ENCODE measurements around the gene TIMM10B. TPM values are rescaled to one million over a fixed set of nuclear protein-coding genes. Genes with fewer than 3 reads are reported as not detected.
A peak's percentile ranks its signal among the peaks of the same experiment; 100 is the strongest.

The TIMM10B gene
- total and polyA plus RNA-seq, 9 of the 15 experiments (the other 6 are each of a cell fraction or from before 2014, with no cell fraction given) = 43.2 to 163 (median 57.0) TPM

DNA sequence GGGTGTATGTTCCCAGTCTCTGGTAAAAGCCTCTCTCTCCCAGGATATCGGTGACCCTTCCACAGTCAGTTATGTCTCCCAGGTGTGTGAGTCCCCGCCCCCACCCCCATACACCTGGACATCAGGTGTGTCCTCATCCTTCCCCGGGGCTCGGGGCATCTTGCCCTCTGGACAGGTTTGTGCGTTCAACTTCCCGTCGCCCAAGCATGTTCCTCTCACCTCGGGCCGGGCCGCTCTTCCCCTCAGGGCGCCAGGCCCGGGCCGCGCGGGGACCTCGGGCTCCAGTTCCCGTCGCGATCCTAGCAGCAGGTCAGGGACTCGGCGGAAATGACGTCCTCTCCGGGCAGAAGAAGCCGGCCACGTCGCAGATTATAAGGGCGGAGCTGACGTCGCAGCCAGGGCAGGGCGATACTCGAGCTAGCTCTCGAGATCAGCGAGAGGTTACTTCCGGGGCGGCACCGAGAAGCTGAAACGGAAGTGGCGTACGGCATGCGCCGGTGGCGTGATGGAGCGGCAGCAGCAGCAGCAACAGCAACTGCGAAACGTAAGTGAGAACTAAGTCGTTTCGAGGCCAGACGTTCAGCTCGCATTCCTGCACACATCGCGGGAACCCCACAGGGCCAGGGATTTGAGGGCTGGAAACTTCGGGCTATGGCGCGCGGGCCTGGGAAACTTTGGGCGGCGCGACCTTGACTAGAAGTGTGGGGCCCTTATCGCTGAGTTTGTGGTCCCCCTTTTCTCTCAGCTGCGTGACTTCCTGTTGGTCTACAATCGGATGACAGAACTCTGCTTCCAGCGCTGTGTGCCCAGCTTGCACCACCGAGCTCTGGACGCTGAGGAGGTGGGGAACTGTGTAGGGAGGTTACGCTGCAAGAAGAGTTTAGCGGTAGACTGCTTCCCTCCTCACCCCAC, at the start of gene TIMM10B, which contains the start of gene ARFIP2 (continued):
- TF ChIP-seq PREB (CRISPR knock-in tag; IDR thresholded peaks at IDR 0.05) (no peak), PRMT5 (CRISPR knock-in tag; IDR thresholded peaks at IDR 0.05) (no peak; the same call in 1 of the 2 replicates), HNRNPUL1 (IDR thresholded peaks at IDR 0.05; ENCODE audit: low read length) (no peak), RHOXF2B (CRISPR knock-in tag; conservative IDR thresholded peaks at IDR 0.05) (no peak), SRF (CRISPR knock-in tag; IDR thresholded peaks at IDR 0.05) (peak in 1 of 2 experiments; percentile 67; a peak in 1 of 4 replicates), NRF1 (conservative IDR thresholded peaks at IDR 0.05 in 1 of 2, IDR thresholded peaks at IDR 0.05 in 1 of 2) (peak; percentile 88 to 91), RBM15 (IDR thresholded peaks at IDR 0.05; ENCODE audit: insufficient read depth, low read length) (no peak), ZNF668 (CRISPR knock-in tag; IDR thresholded peaks at IDR 0.05) (no peak), MAFG (tag; conservative IDR thresholded peaks at IDR 0.05) (no peak), NFYB (IDR thresholded peaks at IDR 0.05; ENCODE audit: extremely low read depth, insufficient read length) (no peak), CBX5 (IDR thresholded peaks at IDR 0.05; ENCODE audit: borderline replicate concordance, low read depth) (no peak), SRSF1 (IDR thresholded peaks at IDR 0.05; ENCODE audit: low read depth, low read length) (no peak), ZBTB9 (CRISPR knock-in tag; IDR thresholded peaks at IDR 0.05) (no peak)
- TF ChIP-seq, protein P1, sequence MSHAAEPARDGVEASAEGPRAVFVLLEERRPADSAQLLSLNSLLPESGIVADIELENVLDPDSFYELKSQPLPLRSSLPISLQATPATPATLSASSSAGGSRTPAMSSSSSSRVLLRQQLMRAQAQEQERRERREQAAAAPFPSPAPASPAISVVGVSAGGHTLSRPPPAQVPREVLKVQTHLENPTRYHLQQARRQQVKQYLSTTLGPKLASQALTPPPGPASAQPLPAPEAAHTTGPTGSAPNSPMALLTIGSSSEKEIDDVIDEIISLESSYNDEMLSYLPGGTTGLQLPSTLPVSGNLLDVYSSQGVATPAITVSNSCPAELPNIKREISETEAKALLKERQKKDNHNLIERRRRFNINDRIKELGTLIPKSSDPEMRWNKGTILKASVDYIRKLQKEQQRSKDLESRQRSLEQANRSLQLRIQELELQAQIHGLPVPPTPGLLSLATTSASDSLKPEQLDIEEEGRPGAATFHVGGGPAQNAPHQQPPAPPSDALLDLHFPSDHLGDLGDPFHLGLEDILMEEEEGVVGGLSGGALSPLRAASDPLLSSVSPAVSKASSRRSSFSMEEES (CRISPR knock-in tag; IDR thresholded peaks at IDR 0.05) = no peak
- TF ChIP-seq, protein P2, sequence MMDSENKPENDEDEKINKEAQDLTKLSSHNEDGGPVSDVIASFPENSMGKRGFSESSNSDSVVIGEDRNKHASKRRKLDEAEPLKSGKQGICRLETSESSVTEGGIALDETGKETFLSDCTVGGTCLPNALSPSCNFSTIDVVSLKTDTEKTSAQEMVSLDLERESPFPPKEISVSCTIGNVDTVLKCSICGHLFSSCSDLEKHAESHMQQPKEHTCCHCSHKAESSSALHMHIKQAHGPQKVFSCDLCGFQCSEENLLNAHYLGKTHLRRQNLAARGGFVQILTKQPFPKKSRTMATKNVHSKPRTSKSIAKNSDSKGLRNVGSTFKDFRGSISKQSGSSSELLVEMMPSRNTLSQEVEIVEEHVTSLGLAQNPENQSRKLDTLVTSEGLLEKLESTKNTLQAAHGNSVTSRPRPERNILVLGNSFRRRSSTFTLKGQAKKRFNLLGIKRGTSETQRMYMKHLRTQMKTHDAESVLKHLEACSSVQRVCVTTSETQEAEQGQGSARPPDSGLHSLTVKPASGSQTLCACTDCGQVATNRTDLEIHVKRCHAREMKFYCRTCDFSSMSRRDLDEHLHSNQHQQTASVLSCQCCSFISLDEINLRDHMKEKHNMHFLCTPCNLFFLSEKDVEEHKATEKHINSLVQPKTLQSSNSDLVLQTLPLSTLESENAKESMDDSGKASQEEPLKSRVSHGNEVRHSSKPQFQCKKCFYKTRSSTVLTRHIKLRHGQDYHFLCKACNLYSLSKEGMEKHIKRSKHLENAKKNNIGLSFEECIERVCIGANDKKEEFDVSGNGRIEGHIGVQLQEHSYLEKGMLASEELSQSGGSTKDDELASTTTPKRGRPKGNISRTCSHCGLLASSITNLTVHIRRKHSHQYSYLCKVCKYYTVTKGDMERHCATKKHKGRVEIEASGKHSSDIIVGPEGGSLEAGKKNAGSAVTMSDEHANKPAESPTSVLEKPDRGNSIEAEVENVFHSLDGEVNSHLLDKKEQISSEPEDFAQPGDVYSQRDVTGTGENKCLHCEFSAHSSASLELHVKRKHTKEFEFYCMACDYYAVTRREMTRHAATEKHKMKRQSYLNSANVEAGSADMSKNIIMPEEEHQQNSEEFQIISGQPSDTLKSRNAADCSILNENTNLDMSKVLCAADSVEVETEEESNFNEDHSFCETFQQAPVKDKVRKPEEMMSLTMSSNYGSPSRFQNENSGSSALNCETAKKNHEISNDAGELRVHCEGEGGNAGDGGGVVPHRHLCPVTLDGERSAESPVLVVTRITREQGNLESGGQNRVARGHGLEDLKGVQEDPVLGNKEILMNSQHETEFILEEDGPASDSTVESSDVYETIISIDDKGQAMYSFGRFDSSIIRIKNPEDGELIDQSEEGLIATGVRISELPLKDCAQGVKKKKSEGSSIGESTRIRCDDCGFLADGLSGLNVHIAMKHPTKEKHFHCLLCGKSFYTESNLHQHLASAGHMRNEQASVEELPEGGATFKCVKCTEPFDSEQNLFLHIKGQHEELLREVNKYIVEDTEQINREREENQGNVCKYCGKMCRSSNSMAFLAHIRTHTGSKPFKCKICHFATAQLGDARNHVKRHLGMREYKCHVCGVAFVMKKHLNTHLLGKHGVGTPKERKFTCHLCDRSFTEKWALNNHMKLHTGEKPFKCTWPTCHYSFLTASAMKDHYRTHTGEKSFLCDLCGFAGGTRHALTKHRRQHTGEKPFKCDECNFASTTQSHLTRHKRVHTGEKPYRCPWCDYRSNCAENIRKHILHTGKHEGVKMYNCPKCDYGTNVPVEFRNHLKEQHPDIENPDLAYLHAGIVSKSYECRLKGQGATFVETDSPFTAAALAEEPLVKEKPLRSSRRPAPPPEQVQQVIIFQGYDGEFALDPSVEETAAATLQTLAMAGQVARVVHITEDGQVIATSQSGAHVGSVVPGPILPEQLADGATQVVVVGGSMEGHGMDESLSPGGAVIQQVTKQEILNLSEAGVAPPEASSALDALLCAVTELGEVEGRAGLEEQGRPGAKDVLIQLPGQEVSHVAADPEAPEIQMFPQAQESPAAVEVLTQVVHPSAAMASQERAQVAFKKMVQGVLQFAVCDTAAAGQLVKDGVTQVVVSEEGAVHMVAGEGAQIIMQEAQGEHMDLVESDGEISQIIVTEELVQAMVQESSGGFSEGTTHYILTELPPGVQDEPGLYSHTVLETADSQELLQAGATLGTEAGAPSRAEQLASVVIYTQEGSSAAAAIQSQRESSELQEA (IDR thresholded peaks at IDR 0.05; ENCODE audit: low read depth) = no peak
